CD14-positive monocyte (primary cell): ENCODE data around the gene CTSD. TPM values are rescaled to one million over a fixed set of nuclear protein-coding genes. Genes with fewer than 3 reads are reported as not detected.

ENCODE experiments used
- DNase-seq, 3 donors: peaks; one replicate each; pipeline ENCODE4 v3.0.0-alpha.2; 2011 to 2022
- H2AFZ ChIP-seq: 2 replicates; pipeline ENCODE4 v1.6.0; 2012; ENCODE audit warnings: mild to moderate bottlenecking, low read depth, low read length, inconsistent platforms; ENCODE audit not compliant: insufficient read depth, poor library complexity, severe bottlenecking
- H3K27ac ChIP-seq, 2 donors: 1 replicate in 1 of 2; 2 replicates in 1 of 2; pipeline ENCODE4 v1.5.1; 2012 to 2013; ENCODE audit warnings: low read length in 2 of 2, control low read depth in 1 of 2, inconsistent platforms in 1 of 2, low read depth in 1 of 2, mild to moderate bottlenecking in 1 of 2
- H3K27me3 ChIP-seq, 2 donors: one replicate each; pipeline versions ENCODE4 v1.6.0 to v1.6.1; 2011 to 2013; ENCODE audit warnings: low read length in 2 of 2; ENCODE audit not compliant: control insufficient read depth in 2 of 2, insufficient read depth in 2 of 2
- H3K36me3 ChIP-seq, 2 donors: replicated peaks in 1 of 2; 1 replicate in 1 of 2; 2 replicates in 1 of 2; pipeline versions ENCODE4 v1.5.1 to v1.6.1; 2012 to 2013; ENCODE audit warnings: low read length in 2 of 2, control low read depth in 1 of 2, inconsistent platforms in 1 of 2, mild to moderate bottlenecking in 1 of 2; ENCODE audit not compliant: insufficient read depth in 2 of 2, control insufficient read depth in 1 of 2
- H3K4me1 ChIP-seq, 2 donors: 1 replicate in 1 of 2; 2 replicates in 1 of 2; pipeline versions ENCODE4 v1.5.1 to v1.6.1; 2012 to 2013; ENCODE audit warnings: low read length in 2 of 2, control low read depth in 1 of 2, inconsistent platforms in 1 of 2, mild to moderate bottlenecking in 1 of 2, moderate library complexity in 1 of 2; ENCODE audit not compliant: insufficient read depth in 2 of 2, control insufficient read depth in 1 of 2
- H3K4me2 ChIP-seq: replicated peaks from 2 replicates; pipeline ENCODE3; 2012; ENCODE audit warnings: low read length, moderate library complexity, mild to moderate bottlenecking; ENCODE audit not compliant: poor library complexity, severe bottlenecking; ENCODE audit errors: extremely low read depth
- H3K4me3 ChIP-seq, 3 experiments: fragments of 200-600 bp in 1 of 3; sonication (generic) in 1 of 3; replicated peaks in 1 of 3; 1 replicate in 2 of 3; 2 replicates in 1 of 3; pipeline ENCODE4 v1.5.1; 2011 to 2013; ENCODE audit warnings: low read length in 3 of 3, mild to moderate bottlenecking in 3 of 3, control low read depth in 2 of 3, low read depth in 2 of 3, inconsistent platforms in 1 of 3, moderate library complexity in 1 of 3
- H3K79me2 ChIP-seq: 2 replicates; pipeline ENCODE4 v1.6.0; 2012; ENCODE audit warnings: mild to moderate bottlenecking, control low read depth, inconsistent platforms, low read length, moderate library complexity; ENCODE audit not compliant: insufficient read depth
- H3K9ac ChIP-seq: 2 replicates; pipeline ENCODE4 v1.6.0; 2017; ENCODE audit warnings: low read length, mild to moderate bottlenecking; ENCODE audit not compliant: insufficient read depth, poor library complexity, severe bottlenecking
- H3K9me3 ChIP-seq, 2 donors: replicated peaks in 1 of 2; 1 replicate in 1 of 2; 2 replicates in 1 of 2; pipeline versions ENCODE4 v1.5.1 to v1.6.1; 2012 to 2013; ENCODE audit warnings: low read length in 2 of 2, control low read depth in 1 of 2; ENCODE audit not compliant: control insufficient read depth in 1 of 2, insufficient read depth in 1 of 2
- H4K20me1 ChIP-seq: 2 replicates; pipeline ENCODE4 v1.6.0; 2012; ENCODE audit warnings: mild to moderate bottlenecking, low read length, control low read depth, moderate library complexity; ENCODE audit not compliant: insufficient read depth
- H3K27ac Mint-ChIP-seq, 7 donors: one replicate each; pipeline ENCODE4 v1.8.0; 2020; ENCODE audit warnings: mild to moderate bottlenecking in 7 of 7, mixed read lengths in 7 of 7, moderate library complexity in 6 of 7, inconsistent platforms in 2 of 7
- H3K27me3 Mint-ChIP-seq, 3 donors: one replicate each; pipeline ENCODE4 v1.8.0; 2021 to 2022; ENCODE audit warnings: low read depth in 3 of 3, mild to moderate bottlenecking in 3 of 3, mixed read lengths in 3 of 3, moderate library complexity in 3 of 3, inconsistent platforms in 1 of 3
- H3K36me3 Mint-ChIP-seq, 2 donors: one replicate each; pipeline ENCODE4 v1.8.0; 2020; ENCODE audit warnings: mixed read lengths in 2 of 2, inconsistent platforms in 1 of 2, mild to moderate bottlenecking in 1 of 2
- H3K4me1 Mint-ChIP-seq: one replicate; pipeline ENCODE4 v1.8.0; 2020; ENCODE audit warnings: mild to moderate bottlenecking, mixed read lengths
- H3K4me3 Mint-ChIP-seq, 2 donors: one replicate each; pipeline ENCODE4 v1.8.0; 2020; ENCODE audit warnings: mild to moderate bottlenecking in 2 of 2, mixed read lengths in 2 of 2, moderate library complexity in 1 of 2
- H3K9me3 Mint-ChIP-seq, 7 donors: one replicate each; pipeline ENCODE4 v1.8.0; 2020 to 2022; ENCODE audit warnings: mixed read lengths in 7 of 7, mild to moderate bottlenecking in 6 of 7, moderate library complexity in 6 of 7, inconsistent platforms in 2 of 7
- WGBS: methylation state at CpG from one replicate; pipeline ENCODE4 v1.1.5; 2013; ENCODE audit warnings: missing lambda C conversion rate; ENCODE audit not compliant: insufficient coverage; 5-methylcytosine and 5-hydroxymethylcytosine counted together
- intact Hi-C, 2 donors: fragments of 100-400 bp; cut with micrococcal nuclease; formaldehyde crosslinking; loops; one replicate each; pipeline versions ENCODE4 v1.15.0 to v1.15.1; 2023
- polyA plus RNA-seq, 3 donors: library from polyadenylated mRNA; depleted of rRNA in 1 of 3; unstranded in 2 of 3; stranded (reverse) in 1 of 3; fragments of 300-500 nt in 2 of 3; fragments of >200 nt in 1 of 3; fragmentation: Illumina TruSeq in 2 of 3; gene quantifications; 1 replicate in 2 of 3; 2 replicates in 1 of 3; pipeline ENCODE4 v1.2.3, GENCODE V29; 2012 to 2021
- TF ChIP-seq, protein P1 (sequence below): fragments of 200-600 bp; IDR thresholded peaks from one replicate; pipeline ENCODE4 v1.8.0; 2022; ENCODE audit warnings: antibody characterized with exemption, mild to moderate bottlenecking

Gene CTSD
- polyA plus RNA-seq, 3 donors: 835 to 1,372 (median 855) TPM

GRCh38 chr11:1759151-1759850 is 4.4 kb downstream of the CTSD start:
- H3K27me3 ChIP-seq: no peaks in the 10 kb centered on the region
- DNase-seq: peak in 1 of 3 donors; percentile 40
- Mint-ChIP-seq H3K36me3 (peaks cover 63 to 75% of the 10 kb centered on the region in 2 donors), H3K4me3 (peak overlapping the region; percentile 92 to 95), H3K4me1 (peaks cover 79% of the 10 kb centered on the region), H3K27me3 (peaks cover 0 to 7% (median 3%) of the 10 kb centered on the region in 3 donors), H3K27ac (peak overlapping the region in 5 of 7 donors; percentile 22 to 97 (median 80)), H3K9me3 (no peaks in the 10 kb centered on the region)
- intact Hi-C loops: loop anchor here (5.0 kb wide), 2 partner anchors 33 to 38 kb away; no protein-coding TSS in a partner anchor
- peaks cover 86% of the 10 kb centered on the region for H3K79me2 ChIP-seq
- peak overlapping the region; percentile 95 to 97 for H3K27ac ChIP-seq
- no peak overlapping the region for H2AFZ ChIP-seq
- H3K9ac ChIP-seq: peak overlapping the region; percentile 44
- H3K36me3 ChIP-seq: peaks cover 56 to 58% of the 10 kb centered on the region in 2 donors
- TF ChIP-seq, protein P1, sequence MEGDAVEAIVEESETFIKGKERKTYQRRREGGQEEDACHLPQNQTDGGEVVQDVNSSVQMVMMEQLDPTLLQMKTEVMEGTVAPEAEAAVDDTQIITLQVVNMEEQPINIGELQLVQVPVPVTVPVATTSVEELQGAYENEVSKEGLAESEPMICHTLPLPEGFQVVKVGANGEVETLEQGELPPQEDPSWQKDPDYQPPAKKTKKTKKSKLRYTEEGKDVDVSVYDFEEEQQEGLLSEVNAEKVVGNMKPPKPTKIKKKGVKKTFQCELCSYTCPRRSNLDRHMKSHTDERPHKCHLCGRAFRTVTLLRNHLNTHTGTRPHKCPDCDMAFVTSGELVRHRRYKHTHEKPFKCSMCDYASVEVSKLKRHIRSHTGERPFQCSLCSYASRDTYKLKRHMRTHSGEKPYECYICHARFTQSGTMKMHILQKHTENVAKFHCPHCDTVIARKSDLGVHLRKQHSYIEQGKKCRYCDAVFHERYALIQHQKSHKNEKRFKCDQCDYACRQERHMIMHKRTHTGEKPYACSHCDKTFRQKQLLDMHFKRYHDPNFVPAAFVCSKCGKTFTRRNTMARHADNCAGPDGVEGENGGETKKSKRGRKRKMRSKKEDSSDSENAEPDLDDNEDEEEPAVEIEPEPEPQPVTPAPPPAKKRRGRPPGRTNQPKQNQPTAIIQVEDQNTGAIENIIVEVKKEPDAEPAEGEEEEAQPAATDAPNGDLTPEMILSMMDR: no peak
- no peaks in the 10 kb centered on the region for H3K9me3 ChIP-seq
- 64% methylated on average over 19 of the region's 23 CpGs for WGBS
- peak overlapping the region in 2 of 3 experiments; percentile 10 to 98 for H3K4me3 ChIP-seq
- H3K4me1 ChIP-seq: peaks cover 86 to 95% of the 10 kb centered on the region in 2 donors
- peaks cover 89% of the 10 kb centered on the region for H4K20me1 ChIP-seq
- peak overlapping the region; percentile 100 for H3K4me2 ChIP-seq

GRCh38 chr11:1758611-1759150 is 5.0 kb downstream of the CTSD start:
- Histone ChIP-seq H3K27me3 (no peaks in the 10 kb centered on the region), H4K20me1 (peaks cover 96% of the 10 kb centered on the region), H3K9ac (peak overlapping the region; percentile 44), H3K4me1 (peaks cover 84 to 93% of the 10 kb centered on the region in 2 donors), H2AFZ (no peak overlapping the region), H3K9me3 (no peaks in the 10 kb centered on the region), H3K4me3 (peak overlapping the region in 2 of 3 experiments; percentile 10 to 98), H3K27ac (peak overlapping the region in 1 of 2 donors; percentile 97), H3K79me2 (peaks cover 84% of the 10 kb centered on the region), H3K4me2 (peak overlapping the region; percentile 100), H3K36me3 (peaks cover 63 to 64% of the 10 kb centered on the region in 2 donors)
- 38% methylated on average over 12 of the region's 21 CpGs for WGBS
- Mint-ChIP-seq H3K4me3 (peak overlapping the region; percentile 80 to 92), H3K27me3 (peaks cover 0 to 7% (median 3%) of the 10 kb centered on the region in 3 donors), H3K4me1 (peaks cover 78% of the 10 kb centered on the region), H3K36me3 (peaks cover 64 to 80% of the 10 kb centered on the region in 2 donors), H3K27ac (peak overlapping the region in 3 of 7 donors; percentile 52 to 79 (median 57)), H3K9me3 (no peaks in the 10 kb centered on the region)
- intact Hi-C loops: loop anchor here (5.0 kb wide), 2 partner anchors 34 to 39 kb away; no protein-coding TSS in a partner anchor
- no peak for DNase-seq
- TF ChIP-seq, protein P1: no peak
